HS-5 (cell line): Measurements from ENCODE around the gene KRIT1.
"Not testable (repeated sequence)": the region's sequence is repeated elsewhere in the genome, so short reads cannot be mapped to it uniquely, and the experiment has no call there.

Experiments used
- DNase-seq: peaks from one replicate; pipeline ENCODE4 v3.0.0-alpha.2; 2012; ENCODE audit warnings: low read depth

KRIT1 gene

GRCh38 chr7:92245487-92246359 lies at the start of gene KRIT1, which contains the start of gene ANKIB1:
TSS of gene KRIT1 (minus strand) at chr7:92245914. CDS start at chr7:92242135, 3,779 bp downstream.
TSS of gene ANKIB1 (plus strand) at chr7:92245974. CDS start at chr7:92294979, 49,005 bp downstream.
- DNase-seq: peak; percentile 50

GRCh38 chr7:92295391-92295790 lies 49.7 kb upstream of the KRIT1 start:
- no peak for DNase-seq

GRCh38 chr7:92293896-92294590 lies 48.3 kb upstream of the KRIT1 start:
- DNase-seq: no peak

- no peak for DNase-seq
Observed at GRCh38 chr7:92292981-92293380, 47.3 kb upstream of the KRIT1 start.

- no peak for DNase-seq
Observed at GRCh38 chr7:92289321-92289720, 43.6 kb upstream of the KRIT1 start.

GRCh38 chr7:92282930-92283329 lies 37.2 kb upstream of the KRIT1 start:
- DNase-seq: no peak

GRCh38 chr7:92282221-92282814 lies 36.6 kb upstream of the KRIT1 start:
- no peak for DNase-seq

GRCh38 chr7:92281031-92281430 lies 35.3 kb upstream of the KRIT1 start:
- DNase-seq: no peak

GRCh38 chr7:92279396-92280031 lies 33.8 kb upstream of the KRIT1 start:
- no peak for DNase-seq

GRCh38 chr7:92276460-92276864 lies 30.7 kb upstream of the KRIT1 start:
- DNase-seq: no peak

GRCh38 chr7:92275327-92275726 lies 29.6 kb upstream of the KRIT1 start:
- DNase-seq: no peak

- DNase-seq: no peak
Observed at GRCh38 chr7:92268921-92269320, 23.2 kb upstream of the KRIT1 start.

- DNase-seq: no peak
Observed at GRCh38 chr7:92266415-92267241, 20.9 kb upstream of the KRIT1 start.

- DNase-seq: no peak
Observed at GRCh38 chr7:92260248-92260781, 14.6 kb upstream of the KRIT1 start.

- DNase-seq: no peak
Observed at GRCh38 chr7:92259610-92260247, 14.0 kb upstream of the KRIT1 start.

GRCh38 chr7:92259062-92259461 lies 13.3 kb upstream of the KRIT1 start:
- DNase-seq: no peak

- DNase-seq: peak; percentile 18
Observed at GRCh38 chr7:92255308-92255707, 9.6 kb upstream of the KRIT1 start.

- not testable (repeated sequence) for DNase-seq
Observed at GRCh38 chr7:92254800-92255199, 9.1 kb upstream of the KRIT1 start.

- no peak for DNase-seq
Observed at GRCh38 chr7:92253251-92253650, 7.5 kb upstream of the KRIT1 start.

- no peak for DNase-seq
Observed at GRCh38 chr7:92251181-92251580, 5.5 kb upstream of the KRIT1 start.

- no peak for DNase-seq
Observed at GRCh38 chr7:92250603-92251002, 4.9 kb upstream of the KRIT1 start.
